ENCODE data around the gene LAMB1.

Gene LAMB1

GRCh38 chr7:107982918-107983389, 20.0 kb downstream of the LAMB1 start:
- H3K79me2 ChIP-seq (ENCODE audit: insufficient read depth, low read length) = no peaks in the 10 kb centered on the region
- H3K27ac ChIP-seq (ENCODE audit: low read depth, low read length) = no peak overlapping the region
- TF ChIP-seq, protein P1, sequence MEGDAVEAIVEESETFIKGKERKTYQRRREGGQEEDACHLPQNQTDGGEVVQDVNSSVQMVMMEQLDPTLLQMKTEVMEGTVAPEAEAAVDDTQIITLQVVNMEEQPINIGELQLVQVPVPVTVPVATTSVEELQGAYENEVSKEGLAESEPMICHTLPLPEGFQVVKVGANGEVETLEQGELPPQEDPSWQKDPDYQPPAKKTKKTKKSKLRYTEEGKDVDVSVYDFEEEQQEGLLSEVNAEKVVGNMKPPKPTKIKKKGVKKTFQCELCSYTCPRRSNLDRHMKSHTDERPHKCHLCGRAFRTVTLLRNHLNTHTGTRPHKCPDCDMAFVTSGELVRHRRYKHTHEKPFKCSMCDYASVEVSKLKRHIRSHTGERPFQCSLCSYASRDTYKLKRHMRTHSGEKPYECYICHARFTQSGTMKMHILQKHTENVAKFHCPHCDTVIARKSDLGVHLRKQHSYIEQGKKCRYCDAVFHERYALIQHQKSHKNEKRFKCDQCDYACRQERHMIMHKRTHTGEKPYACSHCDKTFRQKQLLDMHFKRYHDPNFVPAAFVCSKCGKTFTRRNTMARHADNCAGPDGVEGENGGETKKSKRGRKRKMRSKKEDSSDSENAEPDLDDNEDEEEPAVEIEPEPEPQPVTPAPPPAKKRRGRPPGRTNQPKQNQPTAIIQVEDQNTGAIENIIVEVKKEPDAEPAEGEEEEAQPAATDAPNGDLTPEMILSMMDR (IDR thresholded peaks at IDR 0.05; ENCODE audit: insufficient read depth, low read length, poor library complexity, severe bottlenecking) = no peak
- no peaks in the 10 kb centered on the region for H3F3A ChIP-seq (ENCODE audit: insufficient read depth)
- H4K20me1 ChIP-seq (ENCODE audit: low read depth, low read length) = no peaks in the 10 kb centered on the region
- H3K4me3 ChIP-seq (ENCODE audit: insufficient read depth, low read length, poor library complexity, severe bottlenecking) = no peak overlapping the region
- no peaks in the 10 kb centered on the region for H3K9me2 ChIP-seq (replicated peaks; ENCODE audit: insufficient read depth, low read length)
- no peaks in the 10 kb centered on the region for H3K36me3 ChIP-seq (ENCODE audit: low read length)
- no peaks in the 10 kb centered on the region for H3K27me3 ChIP-seq (ENCODE audit: low read length)
- H2AFZ ChIP-seq (ENCODE audit: low read depth, low read length, severe bottlenecking) = no peak overlapping the region
- no peaks in the 10 kb centered on the region for H3K9me3 ChIP-seq (ENCODE audit: insufficient read depth, low read length)
- H3K9ac ChIP-seq (ENCODE audit: low read length) = no peak overlapping the region
- no peak overlapping the region for H3K4me2 ChIP-seq (ENCODE audit: low read depth, low read length, poor library complexity, severe bottlenecking)

DNA sequence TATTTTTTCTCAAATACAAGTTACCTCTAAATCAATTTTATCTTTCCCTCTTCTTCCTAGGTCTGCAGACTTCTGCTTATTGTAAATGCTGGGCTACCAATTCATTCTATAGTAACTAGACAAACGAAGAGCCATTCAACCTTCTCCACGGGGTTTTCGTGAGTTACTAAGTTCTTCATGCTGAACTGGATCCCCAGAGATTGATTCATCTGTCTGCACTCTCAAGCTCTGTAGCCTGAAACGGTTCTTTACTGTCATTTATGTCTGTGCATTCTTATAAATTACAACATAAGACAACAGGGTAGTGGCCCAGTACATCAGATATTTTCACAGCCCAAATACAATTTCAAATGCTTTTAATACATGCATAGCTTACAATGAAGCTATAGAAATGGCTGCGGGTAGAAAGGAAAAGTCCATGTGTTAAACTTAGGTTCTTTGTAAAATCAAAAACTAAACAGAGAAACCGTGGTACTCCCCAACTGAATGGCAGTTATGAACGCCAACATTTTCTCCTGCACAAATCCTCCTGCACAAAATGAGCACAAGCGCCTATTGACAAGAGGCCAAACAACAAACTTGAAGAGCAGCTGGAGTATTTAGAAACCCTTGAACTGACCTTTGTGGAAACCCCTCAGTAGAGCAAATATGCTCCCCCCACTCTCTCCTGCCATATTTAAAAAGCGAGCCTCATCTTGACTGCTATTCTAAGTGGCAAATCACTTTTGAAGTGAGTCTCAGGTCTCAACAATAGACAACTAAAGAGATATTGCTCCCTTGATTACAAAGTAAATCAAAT, 20.7 kb downstream of the LAMB1 start:
- Histone ChIP-seq H3F3A (ENCODE audit: insufficient read depth) (no peaks in the 10 kb centered on the region), H3K36me3 (ENCODE audit: low read length) (no peaks in the 10 kb centered on the region), H3K4me3 (ENCODE audit: insufficient read depth, low read length, poor library complexity, severe bottlenecking) (no peak overlapping the region), H3K27ac (ENCODE audit: low read depth, low read length) (no peak overlapping the region), H3K9me3 (ENCODE audit: insufficient read depth, low read length) (no peaks in the 10 kb centered on the region), H2AFZ (ENCODE audit: low read depth, low read length, severe bottlenecking) (no peak overlapping the region), H4K20me1 (ENCODE audit: low read depth, low read length) (no peaks in the 10 kb centered on the region), H3K9ac (ENCODE audit: low read length) (no peak overlapping the region), H3K79me2 (ENCODE audit: insufficient read depth, low read length) (no peaks in the 10 kb centered on the region), H3K27me3 (ENCODE audit: low read length) (no peaks in the 10 kb centered on the region), H3K4me2 (ENCODE audit: low read depth, low read length, poor library complexity, severe bottlenecking) (no peak overlapping the region), H3K9me2 (replicated peaks; ENCODE audit: insufficient read depth, low read length) (no peaks in the 10 kb centered on the region)
- no peak for TF ChIP-seq EZH2phosphoT487 (conservative IDR thresholded peaks at IDR 0.05; ENCODE audit: low read length)
- TF ChIP-seq, protein P1 (IDR thresholded peaks at IDR 0.05; ENCODE audit: insufficient read depth, low read length, poor library complexity, severe bottlenecking) = no peak

GRCh38 chr7:107981466-107981865, 21.5 kb downstream of the LAMB1 start:
- H3K9me3 ChIP-seq (ENCODE audit: insufficient read depth, low read length) = no peaks in the 10 kb centered on the region
- H3K27me3 ChIP-seq (ENCODE audit: low read length) = no peaks in the 10 kb centered on the region
- H3K79me2 ChIP-seq (ENCODE audit: insufficient read depth, low read length) = no peaks in the 10 kb centered on the region
- TF ChIP-seq, protein P1 (IDR thresholded peaks at IDR 0.05; ENCODE audit: insufficient read depth, low read length, poor library complexity, severe bottlenecking) = no peak
- TF ChIP-seq EZH2phosphoT487 (conservative IDR thresholded peaks at IDR 0.05; ENCODE audit: low read length) = no peak
- H3K36me3 ChIP-seq (ENCODE audit: low read length) = no peaks in the 10 kb centered on the region
- H3K4me2 ChIP-seq (ENCODE audit: low read depth, low read length, poor library complexity, severe bottlenecking) = no peak overlapping the region
- H4K20me1 ChIP-seq (ENCODE audit: low read depth, low read length) = no peaks in the 10 kb centered on the region
- H3K4me3 ChIP-seq (ENCODE audit: insufficient read depth, low read length, poor library complexity, severe bottlenecking) = no peak overlapping the region
- no peaks in the 10 kb centered on the region for H3F3A ChIP-seq (ENCODE audit: insufficient read depth)
- H3K9me2 ChIP-seq (replicated peaks; ENCODE audit: insufficient read depth, low read length) = no peaks in the 10 kb centered on the region
- no peak overlapping the region for H2AFZ ChIP-seq (ENCODE audit: low read depth, low read length, severe bottlenecking)
- no peak overlapping the region for H3K9ac ChIP-seq (ENCODE audit: low read length)
- no peak overlapping the region for H3K27ac ChIP-seq (ENCODE audit: low read depth, low read length)
